HCT116 (cell line): ENCODE measurements around the gene ESPN. TPM values are rescaled to one million over a fixed set of nuclear protein-coding genes. Genes with fewer than 3 reads are reported as not detected.

Experiments used
- ATAC-seq: fragments of 200-7000 bp; cut with Tn5 transposase; 2 replicates; pipeline ENCODE4 v1.9.1; 2020; ENCODE audit warnings: mild to moderate bottlenecking, moderate library complexity
- BruUV-seq: library from RNA; stranded (reverse); fragments of 400-500 nt; replicated peaks from 2 replicates; lab custom pipeline; 2021; lab: Mats Ljungman, UMichigan
- CTCF ChIA-PET: fragments of 300-600 bp; sonication (Branson Sonifier 250); formaldehyde crosslinking; loops from one replicate; lab custom pipeline; 2021; ENCODE audit warnings: antibody characterized with exemption; lab: Charles Lee
- POLR2A ChIA-PET: fragments of 300-600, 350-600 bp; sonication (Branson Sonifier 250); formaldehyde crosslinking; loops from one replicate; lab custom pipeline; 2021; ENCODE audit warnings: antibody characterized with exemption; lab: Charles Lee
- RAD21 ChIA-PET, 2 experiments: fragments of 300-600 bp; sonication (Branson Sonifier 250); formaldehyde crosslinking; loops; one replicate each; lab custom pipeline; 2023; ENCODE audit warnings: low total read pairs in 2 of 2; ENCODE audit not compliant: uncharacterized antibody in 2 of 2, unreplicated experiment in 2 of 2, low non-redundant PET in 1 of 2; lab: Charles Lee
- DNase-seq: peaks from one replicate; pipeline ENCODE4 v3.0.0-alpha.2; 2010; ENCODE audit warnings: low read depth, low spot score
- H2AFZ ChIP-seq: fragments of 200-600 bp; shearing (Covaris generic), sonication (generic); 2 replicates; pipeline ENCODE4 v1.6.1; 2017; ENCODE audit warnings: low read depth, mixed run types, mixed read lengths, antibody characterized with exemption, low read length; ENCODE audit not compliant: poor library complexity, severe bottlenecking
- H3K27ac ChIP-seq: 2 replicates; pipeline ENCODE4 v1.5.1; 2012; ENCODE audit warnings: low read depth, low read length
- H3K27me3 ChIP-seq: fragments of 200-600 bp; sonication (generic); 2 replicates; pipeline ENCODE4 v1.6.1; 2016; ENCODE audit warnings: mixed run types, low read length, mixed read lengths; ENCODE audit not compliant: insufficient read depth
- H3K36me3 ChIP-seq, 2 experiments: fragments of 200-500 bp in 1 of 2; fragments of 200-600 bp in 1 of 2; sonication (Bioruptor generic) in 1 of 2; sonication (generic) in 1 of 2; 2 replicates each; pipeline versions ENCODE4 v1.5.1 to v1.6.1; 2014 to 2016; ENCODE audit warnings: low read length in 2 of 2, inconsistent platforms in 1 of 2, mixed read lengths in 1 of 2, mixed run types in 1 of 2; ENCODE audit not compliant: insufficient read depth in 2 of 2, control insufficient read depth in 1 of 2
- H3K4me1 ChIP-seq, 2 experiments: fragments of 200-600 bp in 1 of 2; sonication (generic) in 1 of 2; 2 replicates each; pipeline versions ENCODE4 v1.5.1 to v1.6.1; 2012 to 2017; ENCODE audit warnings: low read length in 2 of 2, inconsistent platforms in 1 of 2, mild to moderate bottlenecking in 1 of 2, mixed read lengths in 1 of 2, mixed run types in 1 of 2, moderate library complexity in 1 of 2; ENCODE audit not compliant: insufficient read depth in 2 of 2, control insufficient read depth in 1 of 2
- H3K4me2 ChIP-seq: fragments of 200-600 bp; sonication (generic); 2 replicates; pipeline ENCODE4 v1.6.1; 2017; ENCODE audit warnings: mixed run types, low read length, mixed read lengths
- H3K4me3 ChIP-seq, 2 experiments: fragments of 200-600 bp in 1 of 2; sonication (generic) in 1 of 2; replicated peaks in 1 of 2; 2 replicates each; pipeline ENCODE4 v1.5.1; 2011 to 2016; ENCODE audit warnings: low read length in 2 of 2, control low read depth in 1 of 2, low read depth in 1 of 2, mild to moderate bottlenecking in 1 of 2, mixed read lengths in 1 of 2, mixed run types in 1 of 2
- H3K79me2 ChIP-seq: fragments of 200-600 bp; sonication (generic); 2 replicates; pipeline ENCODE4 v1.6.1; 2017; ENCODE audit warnings: mild to moderate bottlenecking, mixed run types, low read length, moderate library complexity, mixed read lengths; ENCODE audit not compliant: insufficient read depth
- H3K9ac ChIP-seq: fragments of 200-600 bp; sonication (generic); 2 replicates; pipeline ENCODE4 v1.6.1; 2016; ENCODE audit warnings: low read length, mixed read lengths
- H3K9me2 ChIP-seq: fragments of 200-600 bp; sonication (generic), shearing (Covaris generic); 2 replicates; pipeline ENCODE4 v1.6.1; 2017; ENCODE audit warnings: mixed run types, mild to moderate bottlenecking, moderate library complexity; ENCODE audit not compliant: insufficient read depth
- H3K9me3 ChIP-seq, 2 experiments: fragments of 200-500 bp in 1 of 2; fragments of 200-600 bp in 1 of 2; sonication (Bioruptor generic) in 1 of 2; sonication (generic) in 1 of 2; 2 replicates each; pipeline ENCODE4 v1.6.1; 2014 to 2017; ENCODE audit warnings: low read length in 2 of 2, mixed read lengths in 2 of 2, inconsistent platforms in 1 of 2, low read depth in 1 of 2, mild to moderate bottlenecking in 1 of 2, mixed run types in 1 of 2, moderate library complexity in 1 of 2; ENCODE audit not compliant: control insufficient read depth in 1 of 2, insufficient read depth in 1 of 2
- H4K20me1 ChIP-seq: fragments of 200-600 bp; sonication (generic), shearing (Covaris generic); 2 replicates; pipeline ENCODE4 v1.6.1; 2017; ENCODE audit warnings: mixed run types, mild to moderate bottlenecking, moderate library complexity; ENCODE audit not compliant: insufficient read depth
- POLR2A ChIP-seq: IDR thresholded peaks from 2 replicates; pipeline ENCODE4 v1.7.0; 2011; ENCODE audit warnings: borderline replicate concordance; ENCODE audit not compliant: insufficient read depth, insufficient read length; ENCODE audit errors: extremely low read depth
- SIN3A ChIP-seq: IDR thresholded peaks from 2 replicates; pipeline ENCODE4 v1.6.1; 2012; ENCODE audit warnings: low read depth
- YY1 ChIP-seq: IDR thresholded peaks from 2 replicates; pipeline ENCODE4 v1.6.1; 2011; ENCODE audit warnings: low read length, low read depth, moderate library complexity, mild to moderate bottlenecking; ENCODE audit not compliant: insufficient replicate concordance; ENCODE audit errors: extremely low read depth
- ZNF274 ChIP-seq: fragments of 200-500 bp; sonication (Bioruptor generic); IDR thresholded peaks from 2 replicates; pipeline ENCODE4 v1.6.1; 2014; ENCODE audit warnings: mild to moderate bottlenecking, low read depth, low read length, inconsistent platforms
- intact Hi-C: fragments of 100-400 bp; cut with micrococcal nuclease; formaldehyde crosslinking; loops from 2 replicates; pipeline ENCODE4 v1.10.0; 2022
- total RNA-seq: library from RNA; stranded (reverse); gene quantifications from one replicate; pipeline ENCODE4 v1.2.1, GENCODE V29; 2021; ENCODE audit not compliant: unreplicated experiment
- TF ChIP-seq, protein P1 (sequence below), 3 experiments: fragments of 200-600 bp in 1 of 3; sonication (generic) in 1 of 3; IDR thresholded peaks in 2 of 3; conservative IDR thresholded peaks in 1 of 3; 2 replicates each; pipeline ENCODE4 v1.5.1; 2012 to 2017; ENCODE audit warnings: low read depth in 2 of 3, low read length in 2 of 3, antibody characterized with exemption in 1 of 3, borderline replicate concordance in 1 of 3, control low read depth in 1 of 3, mild to moderate bottlenecking in 1 of 3, mixed read lengths in 1 of 3, mixed run types in 1 of 3, moderate library complexity in 1 of 3; ENCODE audit not compliant: insufficient read depth in 1 of 3
- TF ChIP-seq, protein P2 (sequence below): IDR thresholded peaks from 2 replicates; pipeline ENCODE4 v1.6.1; 2011; ENCODE audit warnings: mild to moderate bottlenecking, low read length, moderate library complexity; ENCODE audit not compliant: insufficient replicate concordance; ENCODE audit errors: extremely low read depth

ESPN gene
- total RNA-seq, 1 experiment from 2014 or later: 114 TPM

DNA sequence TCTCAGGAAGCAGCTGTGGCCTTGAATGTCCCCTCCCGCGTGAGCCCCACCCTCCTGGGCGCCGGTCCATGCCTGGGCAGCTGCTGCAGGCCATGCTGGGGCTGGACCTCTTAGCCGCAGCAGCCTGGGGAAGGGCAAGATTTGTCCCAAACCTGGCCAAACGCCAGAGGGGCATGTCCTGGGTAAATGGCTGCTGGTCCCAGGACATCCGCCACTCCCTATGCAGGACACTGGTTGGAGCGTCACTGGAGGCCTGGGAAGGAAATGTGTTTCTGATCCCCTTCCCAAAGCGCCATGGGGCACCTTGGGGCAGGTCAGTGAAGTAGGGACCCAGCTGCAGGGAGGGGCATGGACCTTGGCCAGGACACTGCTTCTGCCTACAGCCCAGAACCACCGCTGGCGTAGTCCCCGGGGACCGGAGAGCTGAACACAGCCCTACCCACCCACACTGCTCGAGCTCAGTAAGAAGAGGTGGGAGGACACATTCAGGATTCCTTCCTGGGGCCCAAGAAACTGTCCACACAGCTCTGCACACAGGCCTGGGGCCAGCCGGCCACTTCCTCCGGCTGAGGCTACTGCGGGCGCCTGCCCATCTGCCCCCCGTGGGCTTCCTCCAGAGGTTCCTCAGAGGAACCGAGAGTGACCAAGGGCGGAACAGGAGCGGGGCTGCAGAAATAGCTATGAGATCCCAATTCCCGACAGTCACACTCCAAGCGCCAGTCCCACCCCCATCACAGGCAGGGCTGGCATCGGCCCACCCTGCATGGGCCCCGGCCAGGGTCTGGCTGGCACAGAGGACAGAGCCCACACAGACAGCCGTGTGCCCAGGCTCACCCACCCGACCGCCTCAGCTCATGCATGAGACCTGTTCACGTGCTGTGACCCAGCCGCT, 77.7 kb downstream of the ESPN start:
- RAD21 ChIA-PET: no interaction called here
- intact Hi-C loops: no loop called here
- CTCF ChIA-PET: no interaction called here

DNA sequence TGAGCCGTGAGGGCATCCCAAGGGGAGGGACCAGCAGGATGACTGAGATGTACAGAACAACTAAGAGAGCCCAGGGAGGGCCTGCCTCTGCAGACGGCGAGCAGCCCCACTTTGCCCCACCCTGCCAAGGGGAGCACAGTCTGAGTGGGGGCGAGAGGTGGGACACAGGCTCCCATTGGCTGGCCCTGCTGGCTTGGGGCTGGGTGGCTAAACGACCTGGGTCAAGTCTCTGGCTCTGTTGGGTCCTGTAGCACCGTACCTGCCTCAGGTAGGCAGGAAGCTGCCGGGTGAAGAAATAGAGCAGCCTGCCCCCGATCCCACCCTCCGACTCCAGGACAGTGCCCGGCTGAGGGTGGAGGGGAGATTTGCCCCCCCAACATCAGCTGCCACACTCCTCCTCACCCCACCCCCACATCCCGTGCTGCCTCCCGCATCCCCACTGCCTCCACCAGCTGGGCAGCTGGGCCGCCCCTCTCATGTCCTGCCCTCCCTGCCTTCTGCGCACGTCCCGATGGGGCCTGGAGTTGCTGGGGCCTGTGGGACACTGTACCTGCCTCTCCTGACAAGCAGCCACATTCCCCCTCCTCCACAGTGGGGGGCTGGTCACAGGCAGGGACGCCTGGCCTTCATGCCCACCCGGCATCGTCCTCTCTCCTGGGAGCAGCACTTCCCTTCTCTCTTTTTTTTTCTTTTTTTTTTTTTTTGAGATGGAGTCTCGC, 79.5 kb downstream of the ESPN start:
- Histone ChIP-seq H2AFZ (no peak overlapping the region), H3K27ac (no peak overlapping the region), H3K27me3 (no peaks in the 10 kb centered on the region)
- BruUV-seq: no TSS peak
- intact Hi-C loops: no loop called here
- DNase-seq: no peak
- TF ChIP-seq, protein P1, sequence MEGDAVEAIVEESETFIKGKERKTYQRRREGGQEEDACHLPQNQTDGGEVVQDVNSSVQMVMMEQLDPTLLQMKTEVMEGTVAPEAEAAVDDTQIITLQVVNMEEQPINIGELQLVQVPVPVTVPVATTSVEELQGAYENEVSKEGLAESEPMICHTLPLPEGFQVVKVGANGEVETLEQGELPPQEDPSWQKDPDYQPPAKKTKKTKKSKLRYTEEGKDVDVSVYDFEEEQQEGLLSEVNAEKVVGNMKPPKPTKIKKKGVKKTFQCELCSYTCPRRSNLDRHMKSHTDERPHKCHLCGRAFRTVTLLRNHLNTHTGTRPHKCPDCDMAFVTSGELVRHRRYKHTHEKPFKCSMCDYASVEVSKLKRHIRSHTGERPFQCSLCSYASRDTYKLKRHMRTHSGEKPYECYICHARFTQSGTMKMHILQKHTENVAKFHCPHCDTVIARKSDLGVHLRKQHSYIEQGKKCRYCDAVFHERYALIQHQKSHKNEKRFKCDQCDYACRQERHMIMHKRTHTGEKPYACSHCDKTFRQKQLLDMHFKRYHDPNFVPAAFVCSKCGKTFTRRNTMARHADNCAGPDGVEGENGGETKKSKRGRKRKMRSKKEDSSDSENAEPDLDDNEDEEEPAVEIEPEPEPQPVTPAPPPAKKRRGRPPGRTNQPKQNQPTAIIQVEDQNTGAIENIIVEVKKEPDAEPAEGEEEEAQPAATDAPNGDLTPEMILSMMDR (IDR thresholded peaks at IDR 0.05 in 2 of 3, conservative IDR thresholded peaks at IDR 0.05 in 1 of 3; ENCODE audit: borderline replicate concordance in 1 of 3, insufficient read depth in 1 of 3, low read depth in 2 of 3, low read length in 2 of 3): no peak
- no peak for TF ChIP-seq ZNF274
- TF ChIP-seq, protein P2, sequence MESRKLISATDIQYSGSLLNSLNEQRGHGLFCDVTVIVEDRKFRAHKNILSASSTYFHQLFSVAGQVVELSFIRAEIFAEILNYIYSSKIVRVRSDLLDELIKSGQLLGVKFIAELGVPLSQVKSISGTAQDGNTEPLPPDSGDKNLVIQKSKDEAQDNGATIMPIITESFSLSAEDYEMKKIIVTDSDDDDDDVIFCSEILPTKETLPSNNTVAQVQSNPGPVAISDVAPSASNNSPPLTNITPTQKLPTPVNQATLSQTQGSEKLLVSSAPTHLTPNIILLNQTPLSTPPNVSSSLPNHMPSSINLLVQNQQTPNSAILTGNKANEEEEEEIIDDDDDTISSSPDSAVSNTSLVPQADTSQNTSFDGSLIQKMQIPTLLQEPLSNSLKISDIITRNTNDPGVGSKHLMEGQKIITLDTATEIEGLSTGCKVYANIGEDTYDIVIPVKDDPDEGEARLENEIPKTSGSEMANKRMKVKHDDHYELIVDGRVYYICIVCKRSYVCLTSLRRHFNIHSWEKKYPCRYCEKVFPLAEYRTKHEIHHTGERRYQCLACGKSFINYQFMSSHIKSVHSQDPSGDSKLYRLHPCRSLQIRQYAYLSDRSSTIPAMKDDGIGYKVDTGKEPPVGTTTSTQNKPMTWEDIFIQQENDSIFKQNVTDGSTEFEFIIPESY: no peak
- TF ChIP-seq, all 23 proteins: peak for 0
- no peaks in the 10 kb centered on the region for H3K9me2 ChIP-seq
- POLR2A ChIA-PET: no interaction called here
- H4K20me1 ChIP-seq: no peaks in the 10 kb centered on the region
- no peaks in the 10 kb centered on the region for H3K9me3 ChIP-seq
- RAD21 ChIA-PET: no interaction called here
- ATAC-seq: no peak
- no peaks in the 10 kb centered on the region for H3K79me2 ChIP-seq
- H3K9ac ChIP-seq: no peak overlapping the region
- no peak overlapping the region for H3K4me3 ChIP-seq
- no peaks in the 10 kb centered on the region; a peak in 1 of 4 replicates for H3K4me1 ChIP-seq
- CTCF ChIA-PET: interaction anchor here (1.0 kb wide), 1 partner anchor 13 kb away, joined by 5 read pairs; the partner anchor contains the start of gene PLEKHG5
- H3K36me3 ChIP-seq: no peaks in the 10 kb centered on the region
- H3K4me2 ChIP-seq: no peak overlapping the region

More for the DNA sequence above, 77.7 kb downstream of the ESPN start:
- BruUV-seq: no TSS peak
- Histone ChIP-seq H3K9me2 (no peaks in the 10 kb centered on the region), H4K20me1 (no peaks in the 10 kb centered on the region), H3K9me3 (no peaks in the 10 kb centered on the region)
- POLR2A ChIA-PET: no interaction called here
- no peak for TF ChIP-seq ZNF274
- TF ChIP-seq POLR2A: no peak
- no peak for TF ChIP-seq YY1
- TF ChIP-seq SIN3A: no peak
- TF ChIP-seq, all 23 proteins: peak for 0
- Histone ChIP-seq H3K4me1 (peaks cover 4 to 11% of the 10 kb centered on the region in 2 experiments; a peak in 2 of 4 replicates), H2AFZ (no peak overlapping the region), H3K27ac (no peak overlapping the region), H3K4me3 (no peak overlapping the region), H3K4me2 (no peak overlapping the region), H3K79me2 (no peaks in the 10 kb centered on the region), H3K36me3 (no peaks in the 10 kb centered on the region), H3K9ac (no peak overlapping the region), H3K27me3 (no peaks in the 10 kb centered on the region)
- no peak for DNase-seq
- ATAC-seq: no peak
